Endothelial cell of umbilical vein (primary cell): ENCODE measurements around the gene QSER1. TPM values are rescaled to one million over a fixed set of nuclear protein-coding genes. Genes with fewer than 3 reads are reported as not detected.

ENCODE experiments used
- BruUV-seq: library from RNA; stranded (reverse); fragments of 400-500 nt; replicated peaks from 2 replicates; lab custom pipeline; 2021; lab: Mats Ljungman, UMichigan
- CTCF ChIA-PET: fragments of 300-600, 350-600 bp; sonication (Branson Sonifier 250); formaldehyde crosslinking; loops from one replicate; lab custom pipeline; 2021; ENCODE audit warnings: antibody characterized with exemption, inconsistent platforms; lab: Charles Lee
- POLR2A ChIA-PET: fragments of 300-600, 350-600 bp; sonication (Branson Sonifier 250); formaldehyde crosslinking; loops from one replicate; lab custom pipeline; 2021; ENCODE audit warnings: antibody characterized with exemption, inconsistent platforms; lab: Charles Lee
- DNase-seq: peaks from one replicate; pipeline ENCODE4 v3.0.0-alpha.2; 2011; ENCODE audit warnings: low read depth, low spot score
- FAIRE-seq: peaks from 2 replicates; lab custom pipeline; 2011; peaks lifted over from hg19 to GRCh38; lab: Jason Lieb, UNC
- H2AFZ ChIP-seq: 2 replicates; pipeline ENCODE4 v1.6.0; 2012; ENCODE audit warnings: low read depth, low read length, control low read depth, inconsistent platforms
- H3K27ac ChIP-seq: 2 replicates; pipeline ENCODE4 v1.5.1; 2011; ENCODE audit warnings: low read depth, mild to moderate bottlenecking, control low read depth, low read length, moderate library complexity; ENCODE audit not compliant: insufficient read depth
- H3K27me3 ChIP-seq, 2 experiments: 2 replicates each; pipeline versions ENCODE4 v1.6.0 to v1.6.1; 2011; ENCODE audit warnings: low read length in 2 of 2, mixed read lengths in 1 of 2; ENCODE audit not compliant: control insufficient read depth in 2 of 2, insufficient read depth in 2 of 2
- H3K36me3 ChIP-seq, 2 experiments: 2 replicates in 1 of 2; 3 replicates in 1 of 2; pipeline ENCODE4 v1.5.1; 2011; ENCODE audit warnings: low read length in 2 of 2, mild to moderate bottlenecking in 1 of 2, moderate library complexity in 1 of 2; ENCODE audit not compliant: control insufficient read depth in 2 of 2, insufficient read depth in 2 of 2; ENCODE audit errors: extremely low read depth in 1 of 2
- H3K4me1 ChIP-seq: 3 replicates; pipeline ENCODE4 v1.5.1; 2011; ENCODE audit warnings: mild to moderate bottlenecking, low read length; ENCODE audit not compliant: control insufficient read depth, insufficient read depth; ENCODE audit errors: extremely low read depth
- H3K4me2 ChIP-seq: 2 replicates; pipeline ENCODE4 v1.6.1; 2011; ENCODE audit warnings: low read length, control low read depth, mixed read lengths; ENCODE audit not compliant: insufficient read depth
- H3K4me3 ChIP-seq, 3 experiments: fragments of 200-600 bp in 1 of 3; sonication (generic), shearing (Covaris generic) in 1 of 3; replicated peaks in 1 of 3; 2 replicates each; pipeline ENCODE4 v1.5.1; 2011 to 2016; ENCODE audit warnings: control low read depth in 3 of 3, low read length in 3 of 3, mild to moderate bottlenecking in 2 of 3, inconsistent platforms in 1 of 3, low read depth in 1 of 3, moderate library complexity in 1 of 3; ENCODE audit not compliant: insufficient read depth in 1 of 3
- H3K79me2 ChIP-seq: 2 replicates; pipeline ENCODE4 v1.6.0; 2012; ENCODE audit warnings: low read length, inconsistent platforms; ENCODE audit not compliant: control insufficient read depth, insufficient read depth
- H3K9ac ChIP-seq: replicated peaks from 2 replicates; pipeline ENCODE3; 2011; ENCODE audit warnings: low read length, control low read depth; ENCODE audit not compliant: insufficient read depth; ENCODE audit errors: extremely low read depth
- H3K9me1 ChIP-seq: replicated peaks from 3 replicates; pipeline ENCODE4 v1.6.0; 2011; ENCODE audit warnings: mild to moderate bottlenecking, low read length; ENCODE audit not compliant: control insufficient read depth, insufficient read depth; ENCODE audit errors: extremely low read depth
- H3K9me3 ChIP-seq: replicated peaks from 2 replicates; pipeline ENCODE4 v1.5.1; 2012; ENCODE audit warnings: low read length, inconsistent platforms; ENCODE audit not compliant: control insufficient read depth, insufficient read depth
- H4K20me1 ChIP-seq: replicated peaks from 2 replicates; pipeline ENCODE3; 2011; ENCODE audit warnings: mild to moderate bottlenecking, low read length; ENCODE audit not compliant: control insufficient read depth, insufficient read depth; ENCODE audit errors: extremely low read depth
- CTCF ChIP-seq, 2 donors: IDR thresholded peaks; 1 replicate in 1 of 2; 2 replicates in 1 of 2; pipeline ENCODE4 v1.5.1; 2011; ENCODE audit warnings: low read length in 2 of 2, mild to moderate bottlenecking in 2 of 2, moderate library complexity in 2 of 2, control low read depth in 1 of 2, inconsistent platforms in 1 of 2, low read depth in 1 of 2; ENCODE audit not compliant: insufficient read depth in 1 of 2; ENCODE audit errors: extremely low read depth in 1 of 2
- EZH2 ChIP-seq: IDR thresholded peaks from 2 replicates; pipeline ENCODE4 v1.6.1; 2012; ENCODE audit warnings: borderline replicate concordance, low read depth, mild to moderate bottlenecking, moderate library complexity, low read length, inconsistent platforms; ENCODE audit not compliant: severe bottlenecking
- FOS ChIP-seq: IDR thresholded peaks from 2 replicates; pipeline ENCODE4 v1.6.1; 2011; ENCODE audit warnings: mild to moderate bottlenecking, low read length, moderate library complexity, borderline replicate concordance; ENCODE audit not compliant: insufficient read depth
- GATA2 ChIP-seq: IDR thresholded peaks from 2 replicates; pipeline ENCODE4 v1.7.0; 2011; ENCODE audit warnings: low read depth, mild to moderate bottlenecking, moderate library complexity, mixed read lengths, low read length; ENCODE audit not compliant: insufficient read length, insufficient read depth
- JUN ChIP-seq: IDR thresholded peaks from 2 replicates; pipeline ENCODE4 v1.6.1; 2011; ENCODE audit warnings: borderline replicate concordance, low read depth; ENCODE audit not compliant: insufficient read length, insufficient read depth
- MAX ChIP-seq: IDR thresholded peaks from 2 replicates; pipeline ENCODE4 v1.6.1; 2011; ENCODE audit not compliant: insufficient read depth, insufficient read length
- MYC ChIP-seq: IDR thresholded peaks from one replicate; pipeline ENCODE4 v1.6.1; 2011; ENCODE audit warnings: mild to moderate bottlenecking, low read depth, low read length
- POLR2A ChIP-seq: IDR thresholded peaks from 2 replicates; pipeline ENCODE4 v1.6.1; 2012; ENCODE audit warnings: low read depth, mild to moderate bottlenecking, control low read depth, low read length
- POLR2AphosphoS5 ChIP-seq: IDR thresholded peaks from 2 replicates; pipeline ENCODE4 v1.6.1; 2012; ENCODE audit warnings: low read depth, mild to moderate bottlenecking, control low read depth, low read length, moderate library complexity; ENCODE audit not compliant: insufficient read depth
- dilution Hi-C: fragments of 300-500 bp; cut with MboI; formaldehyde crosslinking; loops from one replicate; pipeline ENCODE4 v1.15.0; 2019; ENCODE audit warnings: low sequenced_read_pairs; ENCODE audit not compliant: extremely low pct_ligation_motif_present
- intact Hi-C: fragments of 100-400 bp; cut with micrococcal nuclease; formaldehyde crosslinking; loops from one replicate; pipeline ENCODE4 v1.10.0; 2022
- polyA plus RNA-seq, 4 experiments: library from polyadenylated mRNA; depleted of rRNA in 3 of 4; stranded (reverse) in 3 of 4; unstranded in 1 of 4; fragments of >200 nt; gene quantifications; 2 replicates each; pipeline versions ENCODE4 v1.2.1 to v1.2.3, GENCODE V29; 2011 to 2012; ENCODE audit warnings: missing spikeins in 1 of 4
- total RNA-seq: library from RNA; stranded (reverse); gene quantifications from 2 replicates; pipeline ENCODE4 v1.2.3, GENCODE V29; 2021

QSER1 gene
- total and polyA plus RNA-seq, 2 donors (not counting 3 experiments of a cell fraction or from before 2014, with no cell fraction given), result 5.5 to 36.6 TPM

- no TSS peak for BruUV-seq
- Histone ChIP-seq H4K20me1 (no peaks in the 10 kb centered on the region), H2AFZ (no peak overlapping the region), H3K27me3 (no peaks in the 10 kb centered on the region), H3K27ac (no peak overlapping the region), H3K79me2 (no peaks in the 10 kb centered on the region), H3K4me2 (no peak overlapping the region), H3K9me3 (no peaks in the 10 kb centered on the region), H3K4me1 (no peaks in the 10 kb centered on the region), H3K36me3 (peaks cover 2 to 11% of the 10 kb centered on the region in 2 experiments), H3K9me1 (peaks cover 2% of the 10 kb centered on the region), H3K9ac (no peak overlapping the region), H3K4me3 (no peak overlapping the region)
- intact Hi-C loops, result no loop called here
- FAIRE-seq (no peak), DNase-seq (no peak)
- ChIA-PET CTCF (interaction anchor here (0.9 kb wide), 1 partner anchor 17 kb away, joined by 3 read pairs; no protein-coding TSS in a partner anchor), POLR2A (no interaction called here)
- dilution Hi-C loops, result no loop called here
- no peak for TF ChIP-seq POLR2A
- TF ChIP-seq CTCF (IDR thresholded peaks at IDR 0.05; ENCODE audit: extremely low read depth in 1 of 2, insufficient read depth in 1 of 2, low read depth in 1 of 2, low read length in 2 of 2), result no peak
- no peak for TF ChIP-seq MYC
- no peak for TF ChIP-seq FOS
- no peak for TF ChIP-seq GATA2
- TF ChIP-seq EZH2, result no peak
- no peak for TF ChIP-seq MAX
- TF ChIP-seq POLR2AphosphoS5, result no peak
- TF ChIP-seq JUN, result no peak
Observed at GRCh38 chr11:32972781-32973180, 80.2 kb downstream of the QSER1 start.
